GM12878 (cell line): ENCODE data around the gene ITFG1. TPM values are rescaled to one million over a fixed set of nuclear protein-coding genes. Genes with fewer than 3 reads are reported as not detected.

ENCODE experiments used
- ATAC-seq: fragments of 200-7000 bp; cut with Tn5 transposase; 3 replicates; pipeline ENCODE4 v1.9.1; 2020; ENCODE audit warnings: mild to moderate bottlenecking, moderate library complexity
- BruUV-seq: library from RNA; stranded (reverse); fragments of 400-500 nt; replicated peaks from 2 replicates; lab custom pipeline; 2021; lab: Mats Ljungman, UMichigan
- CTCF ChIA-PET: fragments of 300-600 bp; sonication (Branson Sonifier 250); formaldehyde crosslinking; extraction: SDS; loops from one replicate; lab custom pipeline; 2021; ENCODE audit warnings: inconsistent platforms; lab: Yijun Ruan, JAX
- POLR2A ChIA-PET: fragments of 350-600 bp; formaldehyde crosslinking; extraction: SDS; loops from one replicate; lab custom pipeline; 2021; ENCODE audit warnings: inconsistent platforms; lab: Charles Lee
- RAD21 ChIA-PET: fragments of 300-600 bp; sonication (Branson Sonifier 250); formaldehyde crosslinking; loops from one replicate; lab custom pipeline; 2023; ENCODE audit warnings: antibody characterized with exemption; ENCODE audit not compliant: unreplicated experiment; lab: Charles Lee
- SMC1A ChIA-PET: fragments of 300-600 bp; sonication (Branson Sonifier 250); formaldehyde crosslinking; loops from one replicate; lab custom pipeline; 2023; ENCODE audit not compliant: unreplicated experiment, uncharacterized antibody; lab: Charles Lee
- DNase-seq: peaks from one replicate; pipeline ENCODE4 v3.0.0-alpha.2; 2011; ENCODE audit warnings: low read depth, low spot score
- FAIRE-seq: peaks from 3 replicates; lab custom pipeline; 2011; peaks lifted over from hg19 to GRCh38; lab: Jason Lieb, UNC
- H2AFZ ChIP-seq: 2 replicates; pipeline ENCODE4 v1.6.0; 2011; ENCODE audit warnings: low read depth, low read length, control low read depth; ENCODE audit not compliant: control insufficient read depth
- H3K27ac ChIP-seq: 2 replicates; pipeline ENCODE4 v1.5.1; 2011; ENCODE audit warnings: control low read depth; ENCODE audit not compliant: control insufficient read depth, insufficient read depth
- H3K27me3 ChIP-seq, 2 experiments: replicated peaks in 1 of 2; 2 replicates each; pipeline versions ENCODE4 v1.6.0 to v1.6.1; 2011; ENCODE audit warnings: low read length in 1 of 2; ENCODE audit not compliant: control insufficient read depth in 2 of 2, insufficient read depth in 2 of 2
- H3K36me3 ChIP-seq, 2 experiments: 2 replicates each; pipeline ENCODE4 v1.5.1; 2011; ENCODE audit warnings: low read length in 1 of 2; ENCODE audit not compliant: control insufficient read depth in 2 of 2, insufficient read depth in 2 of 2
- H3K4me1 ChIP-seq: 2 replicates; pipeline ENCODE4 v1.6.1; 2011; ENCODE audit warnings: mild to moderate bottlenecking, low read length, moderate library complexity, mixed read lengths; ENCODE audit not compliant: control insufficient read depth, insufficient read depth
- H3K4me2 ChIP-seq: 2 replicates; pipeline ENCODE4 v1.6.0; 2011; ENCODE audit warnings: control low read depth; ENCODE audit not compliant: control insufficient read depth, insufficient read depth
- H3K4me3 ChIP-seq: fragments of 200-600 bp; sonication (generic); 2 replicates; pipeline ENCODE4 v1.5.1; 2016
- H3K79me2 ChIP-seq: 2 replicates; pipeline ENCODE4 v1.6.0; 2011; ENCODE audit warnings: low read length; ENCODE audit not compliant: control insufficient read depth, insufficient read depth
- H3K9ac ChIP-seq: 2 replicates; pipeline ENCODE4 v1.8.0; 2011; ENCODE audit warnings: low read length, control low read depth, mixed read lengths; ENCODE audit not compliant: control insufficient read depth, insufficient read depth
- H3K9me3 ChIP-seq: replicated peaks from 3 replicates; pipeline ENCODE4 v1.5.1; 2011; ENCODE audit warnings: mild to moderate bottlenecking, low read length; ENCODE audit not compliant: control insufficient read depth, insufficient read depth
- H4K20me1 ChIP-seq: 2 replicates; pipeline ENCODE4 v1.6.0; 2011; ENCODE audit not compliant: control insufficient read depth, insufficient read depth
- BCL11A ChIP-seq: IDR thresholded peaks from 2 replicates; pipeline ENCODE4 v1.6.1; 2011; ENCODE audit warnings: low read depth, low read length
- BHLHE40 ChIP-seq, 2 experiments: fragments of 450-650 bp in 1 of 2; IDR thresholded peaks; 2 replicates each; pipeline ENCODE4 v1.6.1; 2011 to 2017; ENCODE audit warnings: low read depth in 2 of 2, borderline replicate concordance in 1 of 2, improper control_type of control experiment in 1 of 2, low read length in 1 of 2, mild to moderate bottlenecking in 1 of 2
- CHD2 ChIP-seq: IDR thresholded peaks from 2 replicates; pipeline ENCODE4 v1.6.1; 2011; ENCODE audit warnings: low read depth, low read length, improper control_type of control experiment, borderline replicate concordance
- E2F8 ChIP-seq: fragments of 450-650 bp; IDR thresholded peaks from 2 replicates; pipeline ENCODE4 v1.6.1; 2018; ENCODE audit warnings: mild to moderate bottlenecking, low read depth, moderate library complexity; ENCODE audit not compliant: partially characterized antibody
- HDAC2 ChIP-seq: fragments of 200-600 bp; sonication (generic); IDR thresholded peaks from 2 replicates; pipeline ENCODE4 v1.6.1; 2017
- IKZF1 ChIP-seq: fragments of 450-650 bp; conservative IDR thresholded peaks from 2 replicates; pipeline ENCODE4 v1.6.1; 2017; ENCODE audit warnings: antibody characterized with exemption, mild to moderate bottlenecking
- IRF3 ChIP-seq: fragments of 450-650 bp; IDR thresholded peaks from 2 replicates; pipeline ENCODE4 v1.6.1; 2014; ENCODE audit warnings: mild to moderate bottlenecking
- TCF7 ChIP-seq: IDR thresholded peaks from 2 replicates; pipeline ENCODE4 v1.6.1; 2014; ENCODE audit warnings: antibody characterized with exemption, borderline replicate concordance
- YY1 ChIP-seq: IDR thresholded peaks from 2 replicates; pipeline ENCODE4 v1.6.1; 2011; ENCODE audit warnings: low read depth, mild to moderate bottlenecking, low read length
- ZBTB40 ChIP-seq: fragments of 450-650 bp; IDR thresholded peaks from 2 replicates; pipeline ENCODE4 v1.6.1; 2016; ENCODE audit warnings: mild to moderate bottlenecking, moderate library complexity, borderline replicate concordance
- ZNF24 ChIP-seq: fragments of 450-650 bp; IDR thresholded peaks from 2 replicates; pipeline ENCODE4 v1.6.1; 2017; ENCODE audit warnings: antibody characterized with exemption, mild to moderate bottlenecking
- whole genome bisulfite sequencing: methylation state at CpG from one replicate; pipeline ENCODE4 v1.1.6; 2016; ENCODE audit warnings: low lambda C conversion rate; ENCODE audit not compliant: insufficient replicate concordance, insufficient coverage; ENCODE audit errors: missing lambda C conversion rate; 5-methylcytosine and 5-hydroxymethylcytosine counted together
- in situ Hi-C: fragments of 300-500 bp; cut with MboI; formaldehyde crosslinking; loops from 9 replicates; pipeline ENCODE4 v1.14.3; 2018; ENCODE audit warnings: mixed read lengths
- intact Hi-C: fragments of 100-400 bp; cut with micrococcal nuclease; formaldehyde crosslinking; loops from one replicate; pipeline ENCODE4 v1.14.2; 2022; ENCODE audit not compliant: unreplicated experiment
- polyA plus RNA-seq, 11 experiments: library from polyadenylated mRNA; depleted of rRNA in 4 of 11; unstranded in 6 of 11; stranded (reverse) in 5 of 11; fragments of >200 nt; fragmentation: Nextera tagmentation in 4 of 11; fragmentation: Illumina TruSeq in 1 of 11; extraction: Ambion mirVana in 4 of 11; extraction: Trizol in 1 of 11; gene quantifications; 1 replicate in 1 of 11; 2 replicates in 10 of 11; pipeline versions ENCODE4 v1.2.1 to v1.2.3, GENCODE V29; 2011 to 2016; ENCODE audit warnings: inconsistent platforms in 2 of 11, missing spikeins in 2 of 11, low read depth in 1 of 11
- total RNA-seq, 4 experiments: library from RNA; depleted of rRNA in 3 of 4; stranded (reverse); fragments of >200 nt in 3 of 4; fragmentation: Illumina TruSeq in 1 of 4; extraction: Trizol in 1 of 4; gene quantifications; 2 replicates each; pipeline versions ENCODE4 v1.2.1 to v1.2.3, GENCODE V29; 2013 to 2021

Gene ITFG1
- total and polyA plus RNA-seq, 10 of the 15 experiments (the other 5 are each of a cell fraction or from before 2014, with no cell fraction given), result 9.3 to 56.3 (median 28.6) TPM

GRCh38 chr16:47244206-47244605, 216.7 kb downstream of the ITFG1 start:
- in situ Hi-C loops, result no loop called here
- POLR2A ChIA-PET, result no interaction called here

More at GRCh38 chr16:47244206-47244605, 216.7 kb downstream of the ITFG1 start:
- no peaks in the 10 kb centered on the region for H3K79me2 ChIP-seq
- no peak for FAIRE-seq
- ChIA-PET CTCF (no interaction called here), SMC1A (no interaction called here)
- no peaks in the 10 kb centered on the region for H3K9me3 ChIP-seq
- H4K20me1 ChIP-seq, result no peaks in the 10 kb centered on the region
- no peaks in the 10 kb centered on the region for H3K27me3 ChIP-seq
- TF ChIP-seq BCL11A (no peak), YY1 (no peak), ZBTB40 (no peak), CHD2 (no peak), HDAC2 (no peak), E2F8 (no peak), IRF3 (no peak), BHLHE40 (IDR thresholded peaks at IDR 0.05; ENCODE audit: borderline replicate concordance in 1 of 2, low read depth in 2 of 2, low read length in 1 of 2) (no peak), ZNF24 (no peak), IKZF1 (no peak), TCF7 (no peak)
- TF ChIP-seq, all 136 proteins: peak for 0
- 81% methylated on average over 4 of the region's 4 CpGs for WGBS
- Histone ChIP-seq H3K36me3 (no peaks in the 10 kb centered on the region; a peak in 1 of 4 replicates), H3K9ac (no peak overlapping the region), H3K4me3 (no peak overlapping the region), H3K4me1 (no peaks in the 10 kb centered on the region), H3K4me2 (no peak overlapping the region), H2AFZ (no peak overlapping the region), H3K27ac (no peak overlapping the region)
- intact Hi-C loops, result no loop called here
- BruUV-seq, result no TSS peak
- RAD21 ChIA-PET, result no interaction called here
- ATAC-seq (no peak), DNase-seq (no peak)
